ENCODE results near the gene RPL41.

Gene RPL41

DNA sequence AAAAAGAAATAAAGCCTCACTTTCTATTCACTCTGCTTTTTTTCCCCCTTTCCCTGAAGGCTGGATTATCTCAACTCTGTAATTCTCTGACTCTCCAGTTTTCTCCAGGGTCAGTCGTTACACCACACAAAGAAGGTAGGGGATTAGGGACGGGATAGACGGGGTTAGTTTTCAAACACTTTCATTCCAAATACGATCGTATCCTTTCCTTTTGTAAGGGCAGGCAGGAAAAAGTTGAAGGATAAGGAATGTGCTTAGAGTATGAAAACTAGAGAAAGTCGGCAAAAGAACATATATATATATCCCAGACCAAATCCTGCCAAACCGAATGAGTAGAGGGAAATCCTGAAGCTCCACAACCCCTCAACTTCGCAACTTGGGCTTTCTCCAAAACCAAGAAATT lies 11.1 kb downstream of the RPL41 start:
- no peak for DNase-seq (ENCODE audit: low read depth in 1 of 2, low spot score in 1 of 2)

GRCh38 chr12:56127888-56128669 lies 11.6 kb downstream of the RPL41 start, which contains the start of gene ESYT1:
Gene ESYT1 (plus strand): TSS chr12:56128267. CDS start chr12:56128320, 53 bp downstream.
- DNase-seq (ENCODE audit: low read depth in 1 of 2, low spot score in 1 of 2) = peak; percentile 83 to 95

DNA sequence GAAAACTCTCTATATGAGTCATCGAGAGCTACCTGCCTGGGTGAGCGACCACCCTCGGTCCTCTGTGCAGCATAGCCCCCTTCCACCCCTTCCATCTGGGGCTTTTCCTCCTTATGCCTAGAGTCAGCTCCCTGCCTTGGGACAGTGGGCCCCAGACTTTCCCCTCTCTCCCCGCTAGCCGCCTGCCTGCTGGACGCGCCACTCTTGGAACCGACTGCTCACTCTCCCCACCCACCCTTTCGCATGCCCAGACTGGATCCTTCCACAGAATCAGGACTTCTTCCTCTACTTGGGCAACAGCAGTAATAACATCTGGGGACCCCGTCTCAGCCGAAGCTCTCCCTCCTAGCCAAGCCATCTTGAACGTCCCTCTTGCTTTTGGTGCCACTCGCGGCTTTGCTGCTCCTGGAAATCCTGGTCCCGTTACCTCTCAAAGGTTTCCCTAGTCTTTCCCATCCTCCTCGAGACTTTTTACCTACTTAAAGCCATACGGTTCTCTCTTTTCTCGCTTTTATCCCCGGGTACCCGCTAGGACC lies 12.3 kb downstream of the RPL41 start:
- DNase-seq (ENCODE audit: low read depth in 1 of 2, low spot score in 1 of 2) = no peak

GRCh38 chr12:56129206-56129941 lies 12.9 kb downstream of the RPL41 start:
- DNase-seq (ENCODE audit: low read depth in 1 of 2, low spot score in 1 of 2) = peak; percentile 38 to 60

DNA sequence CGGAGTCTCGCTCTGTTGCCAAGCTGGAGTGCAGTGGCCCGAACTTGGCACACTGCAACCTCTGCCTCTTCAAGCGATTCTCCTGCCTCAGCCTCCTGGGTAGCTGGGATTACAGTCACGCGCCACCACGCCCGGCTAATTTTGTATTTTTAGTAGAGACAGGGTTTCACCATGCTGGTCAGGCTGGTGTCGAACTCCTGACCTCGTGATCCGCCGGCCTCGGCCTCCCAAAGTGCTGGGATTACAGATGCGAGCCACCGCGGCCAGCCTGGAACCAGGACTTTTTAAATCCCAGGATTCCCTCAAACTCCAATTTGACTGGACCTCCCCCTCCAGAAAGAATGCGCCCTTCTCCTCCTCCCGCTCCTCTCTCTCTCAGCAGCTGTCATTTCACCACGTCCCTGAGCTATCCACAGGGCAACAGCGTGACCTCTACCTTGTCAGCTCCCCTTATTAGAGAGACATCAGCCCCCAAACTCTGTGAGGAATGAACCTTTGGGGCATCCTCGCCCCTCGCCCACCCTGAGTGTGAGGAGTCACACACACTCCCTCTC lies 13.6 kb downstream of the RPL41 start:
- no peak for DNase-seq (ENCODE audit: low read depth in 1 of 2, low spot score in 1 of 2)

- no peak for DNase-seq (ENCODE audit: low read depth in 1 of 2, low spot score in 1 of 2)
Measured at GRCh38 chr12:56130876-56131275, 14.4 kb downstream of the RPL41 start.

DNA sequence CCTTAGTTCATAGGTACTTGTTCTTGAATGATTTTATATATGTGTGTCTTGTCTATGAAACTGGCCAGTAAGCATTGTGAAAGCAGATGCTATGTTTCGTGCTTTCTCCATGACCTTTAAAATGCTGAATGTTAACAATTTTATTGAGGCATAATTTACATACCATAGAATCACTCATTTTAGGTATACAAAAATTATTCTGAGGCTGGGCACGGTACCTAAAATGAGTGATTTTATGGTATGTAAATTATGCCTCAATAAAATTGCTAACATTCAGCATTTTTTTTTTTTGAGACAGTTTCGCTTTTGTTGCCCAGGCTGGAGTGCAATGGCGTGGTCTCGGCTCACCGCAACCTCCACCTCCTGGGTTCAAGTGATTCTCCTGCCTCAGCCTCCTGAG lies 18.5 kb downstream of the RPL41 start:
- DNase-seq (ENCODE audit: low read depth in 1 of 2, low spot score in 1 of 2) = no peak

- DNase-seq (ENCODE audit: low read depth in 1 of 2, low spot score in 1 of 2) = no peak
Measured at GRCh38 chr12:56137853-56138571, 21.6 kb downstream of the RPL41 start.

- DNase-seq (ENCODE audit: low read depth in 1 of 2, low spot score in 1 of 2) = no peak
Measured at GRCh38 chr12:56141946-56142784, 25.7 kb downstream of the RPL41 start.

DNA sequence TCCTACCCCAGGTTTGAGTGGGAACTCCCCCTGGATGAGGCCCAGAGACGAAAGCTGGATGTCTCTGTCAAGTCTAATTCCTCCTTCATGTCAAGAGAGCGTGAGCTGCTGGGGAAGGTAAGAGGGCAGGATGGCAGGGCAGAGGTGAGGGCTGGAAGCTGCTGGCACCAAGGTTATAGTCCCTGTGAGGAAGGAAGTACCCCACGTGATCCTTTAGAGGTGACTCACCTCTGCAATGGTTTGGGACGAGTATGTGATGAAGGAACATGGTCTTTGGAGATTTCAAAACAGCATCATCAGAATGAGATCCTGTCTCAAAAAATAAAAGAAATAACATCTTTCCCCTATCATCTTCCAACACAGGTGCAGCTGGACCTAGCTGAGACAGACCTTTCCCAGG lies 26.8 kb downstream of the RPL41 start:
- no peak for DNase-seq (ENCODE audit: low read depth in 1 of 2, low spot score in 1 of 2)

DNA sequence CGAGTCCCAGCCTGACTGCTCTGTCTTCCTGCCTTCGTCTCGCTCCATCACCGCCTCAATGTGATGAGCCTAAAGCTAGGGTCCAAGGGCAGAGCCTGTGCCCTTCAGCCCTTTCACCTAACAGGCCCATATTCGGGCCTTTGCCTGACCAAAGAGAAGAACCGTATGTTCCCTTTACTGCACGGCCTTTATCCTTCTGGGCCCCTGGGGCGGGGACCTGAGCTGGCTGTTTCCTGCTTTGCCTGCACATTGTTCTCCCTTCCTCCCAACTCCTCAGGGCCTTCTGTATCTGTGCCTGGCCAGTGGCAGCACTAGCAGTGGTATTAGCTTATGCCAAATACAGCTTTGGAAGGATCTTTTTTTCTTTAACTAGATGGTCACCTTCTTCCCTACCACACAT lies 27.4 kb downstream of the RPL41 start:
- no peak for DNase-seq (ENCODE audit: low read depth in 1 of 2, low spot score in 1 of 2)

DNA sequence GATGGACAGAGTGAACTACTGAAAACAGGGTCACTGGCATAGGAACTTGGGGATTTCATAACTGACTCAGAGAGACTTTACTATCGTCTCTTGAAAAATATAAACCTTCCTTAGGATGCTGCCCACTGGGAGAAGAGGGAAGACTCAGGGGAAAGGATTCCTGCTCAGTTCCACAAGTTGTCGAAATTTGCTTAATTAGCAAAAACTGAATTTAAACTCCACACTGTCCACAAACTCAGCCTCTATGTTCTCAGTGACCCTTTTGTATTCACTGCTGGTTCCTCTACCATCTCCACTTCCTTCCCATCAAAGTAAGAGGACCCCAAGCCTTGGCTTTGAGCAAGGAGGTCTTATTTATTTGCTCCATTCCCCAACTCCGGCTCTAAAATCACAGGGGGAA lies 28.8 kb downstream of the RPL41 start:
- DNase-seq (ENCODE audit: low read depth in 1 of 2, low spot score in 1 of 2) = no peak

- no peak for DNase-seq (ENCODE audit: low read depth in 1 of 2, low spot score in 1 of 2)
Measured at GRCh38 chr12:56146492-56147460, 30.3 kb downstream of the RPL41 start.

DNA sequence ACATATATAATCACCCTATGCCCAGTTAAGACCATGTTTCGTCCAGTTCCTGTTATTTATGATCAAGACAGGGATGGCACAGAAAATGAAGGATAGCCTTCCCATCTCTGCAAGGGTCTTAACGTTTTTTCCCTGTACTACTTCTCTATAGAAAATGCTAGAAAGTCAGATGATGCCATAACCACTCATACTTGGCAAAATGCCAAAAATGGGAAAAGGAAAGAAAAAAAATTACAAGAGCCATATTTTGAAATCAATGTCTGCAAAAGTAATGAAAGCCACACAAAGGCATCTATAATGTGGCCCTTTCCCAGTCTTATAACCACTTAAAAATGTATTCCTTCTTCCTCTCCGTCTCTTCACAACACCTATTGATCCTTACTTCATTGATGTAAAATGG lies 34.1 kb downstream of the RPL41 start:
- no peak for DNase-seq (ENCODE audit: low read depth in 1 of 2, low spot score in 1 of 2)

DNA sequence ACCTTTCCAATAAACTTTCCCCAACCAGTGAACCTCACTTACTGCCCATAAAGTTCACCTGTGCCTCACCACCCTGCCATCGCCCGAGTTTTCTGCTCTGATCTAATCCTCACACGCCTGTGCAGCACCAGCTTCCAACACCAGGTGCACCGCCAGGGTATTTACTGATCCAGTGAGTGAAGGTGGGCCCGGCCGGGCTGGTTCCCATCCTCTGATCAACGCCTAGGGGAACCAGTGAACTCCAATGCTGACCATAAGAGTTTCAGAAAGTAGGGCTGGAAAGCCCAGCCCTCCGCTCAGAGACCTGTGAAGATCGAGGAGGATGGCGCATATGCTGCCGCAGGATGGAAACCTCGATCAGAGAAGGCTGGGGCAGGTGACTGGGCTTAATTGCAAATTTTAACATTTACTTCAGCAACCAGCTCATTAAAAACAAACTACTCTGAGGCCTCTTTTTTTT lies 35.3 kb downstream of the RPL41 start:
- peak; percentile 28 to 41 for DNase-seq (ENCODE audit: low read depth in 1 of 2, low spot score in 1 of 2)

- DNase-seq (ENCODE audit: low read depth in 1 of 2, low spot score in 1 of 2) = peak; percentile 81 to 90
Measured at GRCh38 chr12:56152132-56152755, 35.8 kb downstream of the RPL41 start, which contains the start of gene MYL6B. Gene MYL6B (plus strand): TSS chr12:56152587. CDS start chr12:56153919, 1,332 bp downstream.

DNA sequence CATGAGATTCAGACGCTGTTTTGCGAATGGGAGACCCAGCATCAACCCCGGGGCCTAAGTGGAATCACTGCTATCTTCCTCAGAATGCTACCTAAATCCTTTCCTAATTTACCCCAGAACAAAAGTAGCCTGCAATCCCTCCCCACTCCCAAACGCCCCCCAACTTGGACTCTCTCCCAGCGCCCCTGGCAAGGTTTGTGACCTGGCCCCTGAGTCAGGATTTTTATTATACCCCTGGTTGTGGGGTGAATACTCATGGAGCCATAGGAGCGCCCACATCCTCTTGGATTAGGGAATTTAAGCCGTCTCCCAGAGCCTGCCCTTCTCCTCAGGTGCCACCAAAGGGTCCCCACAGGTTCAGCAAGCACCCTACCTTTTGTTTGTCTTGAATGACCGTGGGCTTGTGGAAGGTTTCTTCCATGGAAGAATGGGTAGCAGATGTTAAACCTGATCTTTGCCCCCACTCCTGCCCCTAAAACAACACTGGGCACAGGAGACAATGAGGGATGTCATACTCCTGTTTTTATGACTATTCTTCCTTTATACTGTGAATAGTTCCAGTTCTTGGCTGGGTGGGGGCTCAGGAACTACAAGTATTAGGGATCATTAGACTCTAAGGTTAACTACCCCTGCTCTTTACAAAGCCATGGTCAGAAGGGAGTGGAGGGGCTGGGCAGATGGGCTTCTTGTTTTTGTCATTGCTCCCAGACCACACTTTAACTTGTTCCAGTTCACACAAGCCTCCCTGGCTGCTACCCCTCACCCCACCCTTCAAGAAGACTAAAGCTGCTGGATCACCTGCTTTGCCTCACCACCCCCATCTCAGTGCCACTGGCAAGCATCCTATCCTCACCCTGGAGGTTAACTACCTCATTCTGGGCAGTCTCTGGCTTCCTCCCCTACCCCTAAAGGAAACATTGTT lies 36.6 kb downstream of the RPL41 start:
- no peak for DNase-seq (ENCODE audit: low read depth in 1 of 2, low spot score in 1 of 2)

All from stimulated activated CD4-positive, alpha-beta T cell treated with anti-CD3 and anti-CD28 coated beads, Interleukin-15, amount 100 ng/mL, for 1 hour (primary cell).